Islet precursor cell (in vitro differentiated cells): ENCODE data around the gene GCNT2.

Experiments
- DNase-seq: peaks from one replicate; pipeline ENCODE4 v3.0.0-alpha.2; 2018

The GCNT2 gene

GRCh38 chr6:10668126-10668917 is 147.2 kb downstream of the GCNT2 start:
- DNase-seq, result no peak

GRCh38 chr6:10676403-10676802 is 155.3 kb downstream of the GCNT2 start:
- no peak for DNase-seq

- DNase-seq, result no peak
These were observed 157.3 kb downstream of the GCNT2 start for GRCh38 chr6:10678456-10678855.
